LNCaP clone FGC (cell line): Measurements from ENCODE around the gene TFPI.
"Not testable (repeated sequence)": the region's sequence is repeated elsewhere in the genome, so short reads cannot be mapped to it uniquely, and the experiment has no call there.

Source experiments
- DNase-seq: peaks from one replicate; pipeline ENCODE4 v3.0.0-alpha.2; 2011; ENCODE audit warnings: low read depth
- H3K4me3 ChIP-seq: 2 replicates; pipeline ENCODE4 v1.5.1; 2011; ENCODE audit warnings: mild to moderate bottlenecking, low read depth, low read length, control low read depth
- TF ChIP-seq, protein P1 (sequence below): IDR thresholded peaks from 2 replicates; pipeline ENCODE4 v1.5.1; 2012; ENCODE audit warnings: mild to moderate bottlenecking; ENCODE audit not compliant: control insufficient read depth, insufficient read depth; ENCODE audit errors: extremely low read depth

TFPI gene

DNA sequence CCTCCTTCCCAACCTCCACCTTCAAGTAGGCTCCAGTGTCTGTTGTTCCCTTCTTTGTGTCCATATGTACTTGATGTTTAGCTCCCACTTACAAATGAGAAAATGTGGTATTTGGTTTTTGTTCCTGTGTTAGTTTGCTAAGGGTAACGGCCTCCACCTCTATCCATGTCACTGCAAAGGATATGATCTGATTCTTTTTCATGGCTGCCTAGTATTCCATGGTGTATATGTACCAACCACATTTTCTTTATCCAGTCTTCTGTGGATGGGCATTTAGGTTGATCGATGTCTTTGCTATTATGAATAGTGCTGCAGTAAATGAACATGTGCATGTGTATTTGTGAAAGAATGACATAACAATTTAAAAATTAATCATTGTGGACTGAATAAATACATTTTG, 19.5 kb upstream of the TFPI start:
- DNase-seq: no peak
- TF ChIP-seq, protein P1, sequence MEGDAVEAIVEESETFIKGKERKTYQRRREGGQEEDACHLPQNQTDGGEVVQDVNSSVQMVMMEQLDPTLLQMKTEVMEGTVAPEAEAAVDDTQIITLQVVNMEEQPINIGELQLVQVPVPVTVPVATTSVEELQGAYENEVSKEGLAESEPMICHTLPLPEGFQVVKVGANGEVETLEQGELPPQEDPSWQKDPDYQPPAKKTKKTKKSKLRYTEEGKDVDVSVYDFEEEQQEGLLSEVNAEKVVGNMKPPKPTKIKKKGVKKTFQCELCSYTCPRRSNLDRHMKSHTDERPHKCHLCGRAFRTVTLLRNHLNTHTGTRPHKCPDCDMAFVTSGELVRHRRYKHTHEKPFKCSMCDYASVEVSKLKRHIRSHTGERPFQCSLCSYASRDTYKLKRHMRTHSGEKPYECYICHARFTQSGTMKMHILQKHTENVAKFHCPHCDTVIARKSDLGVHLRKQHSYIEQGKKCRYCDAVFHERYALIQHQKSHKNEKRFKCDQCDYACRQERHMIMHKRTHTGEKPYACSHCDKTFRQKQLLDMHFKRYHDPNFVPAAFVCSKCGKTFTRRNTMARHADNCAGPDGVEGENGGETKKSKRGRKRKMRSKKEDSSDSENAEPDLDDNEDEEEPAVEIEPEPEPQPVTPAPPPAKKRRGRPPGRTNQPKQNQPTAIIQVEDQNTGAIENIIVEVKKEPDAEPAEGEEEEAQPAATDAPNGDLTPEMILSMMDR: no peak
- no peak overlapping the region for H3K4me3 ChIP-seq

GRCh38 chr2:187571996-187572395, 17.8 kb upstream of the TFPI start:
- DNase-seq, H3K4me3 ChIP-seq: not testable (repeated sequence)

GRCh38 chr2:187569571-187569970, 15.3 kb upstream of the TFPI start:
- no peak overlapping the region for H3K4me3 ChIP-seq
- TF ChIP-seq, protein P1: no peak
- no peak for DNase-seq

DNA sequence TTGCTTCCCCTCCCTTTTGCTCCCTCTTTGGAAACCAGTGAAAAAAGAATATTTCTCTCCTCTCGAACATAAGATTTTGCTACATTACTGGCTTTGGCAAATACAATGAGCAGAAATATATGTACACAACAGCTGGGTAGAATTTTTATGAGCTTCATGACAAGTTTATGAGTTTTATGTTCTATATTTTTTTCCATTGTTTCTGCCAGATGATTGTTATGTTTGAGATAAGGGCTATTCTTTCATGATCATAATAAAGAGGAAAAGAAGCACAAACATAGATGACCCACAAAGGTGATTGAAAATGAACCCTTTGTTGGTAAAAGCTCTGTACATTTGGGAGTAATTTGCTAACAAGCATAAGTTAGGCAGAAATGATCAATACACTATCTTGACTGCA, 14.8 kb upstream of the TFPI start:
- TF ChIP-seq, protein P1: no peak
- peak; percentile 58 for DNase-seq
- no peak overlapping the region for H3K4me3 ChIP-seq

GRCh38 chr2:187567126-187567525, 12.9 kb upstream of the TFPI start:
- no peak for DNase-seq
- H3K4me3 ChIP-seq: no peak overlapping the region
- TF ChIP-seq, protein P1: no peak

DNA sequence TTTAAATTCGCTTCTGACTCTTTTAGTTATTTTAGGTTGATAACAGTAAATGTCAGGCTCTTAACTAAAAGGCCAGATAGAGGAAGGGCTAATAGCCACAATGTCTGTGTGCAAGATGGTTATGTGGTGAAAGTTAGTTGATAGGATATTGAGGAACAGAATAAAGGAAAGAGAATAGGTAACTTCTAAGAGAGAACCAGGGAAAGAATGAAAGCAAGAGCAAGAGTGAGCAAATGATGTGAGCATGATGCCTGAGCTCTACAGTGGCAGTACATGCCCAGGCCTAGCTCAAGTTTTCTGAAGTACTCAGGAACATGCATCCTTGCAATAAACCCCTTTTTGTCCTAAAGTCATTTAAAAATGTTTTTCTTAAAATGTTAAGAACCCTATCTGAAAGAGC, 12.5 kb upstream of the TFPI start:
- H3K4me3 ChIP-seq: no peak overlapping the region
- TF ChIP-seq, protein P1: no peak
- no peak for DNase-seq

DNA sequence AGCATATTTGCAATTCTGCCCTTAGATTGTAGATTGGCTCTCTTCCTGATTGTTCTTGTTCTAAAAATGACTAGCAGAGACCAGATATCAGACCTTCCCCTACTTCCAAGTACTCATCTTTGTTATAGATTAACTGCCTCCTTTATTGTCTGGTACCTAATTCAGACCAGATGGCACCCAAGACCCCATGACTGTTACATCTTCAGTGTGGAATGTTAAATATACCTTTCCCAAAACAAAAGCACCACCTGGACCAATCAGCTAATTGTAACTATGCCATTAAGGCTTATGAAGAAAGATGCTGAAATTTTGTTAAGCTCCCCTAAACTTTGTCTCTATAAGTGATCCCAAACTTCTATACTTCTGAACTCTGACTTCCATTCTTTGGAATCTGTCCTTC, 12.0 kb upstream of the TFPI start:
- H3K4me3 ChIP-seq: no peak overlapping the region
- TF ChIP-seq, protein P1: no peak
- DNase-seq: no peak

DNA sequence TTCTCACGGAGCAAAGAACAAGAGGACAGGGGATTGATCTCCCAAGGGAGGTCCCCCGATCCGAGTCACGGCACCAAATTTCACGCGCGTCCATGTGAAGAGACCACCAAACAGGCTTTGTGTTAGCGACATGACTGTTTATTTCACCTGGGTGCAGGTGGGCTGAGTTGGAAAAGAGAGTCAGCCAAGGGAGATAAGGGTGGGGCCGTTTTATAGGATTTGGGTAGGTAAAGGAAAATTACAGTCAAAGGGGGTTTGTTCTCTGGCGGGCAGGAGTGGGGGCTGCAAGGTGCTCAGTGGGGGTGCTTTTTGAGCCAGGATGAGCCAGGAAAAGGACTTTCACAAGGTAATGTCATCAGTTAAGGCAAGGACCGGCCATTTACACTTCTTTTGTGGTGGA, 11.4 kb upstream of the TFPI start:
- not testable (repeated sequence) for H3K4me3 ChIP-seq, DNase-seq

DNA sequence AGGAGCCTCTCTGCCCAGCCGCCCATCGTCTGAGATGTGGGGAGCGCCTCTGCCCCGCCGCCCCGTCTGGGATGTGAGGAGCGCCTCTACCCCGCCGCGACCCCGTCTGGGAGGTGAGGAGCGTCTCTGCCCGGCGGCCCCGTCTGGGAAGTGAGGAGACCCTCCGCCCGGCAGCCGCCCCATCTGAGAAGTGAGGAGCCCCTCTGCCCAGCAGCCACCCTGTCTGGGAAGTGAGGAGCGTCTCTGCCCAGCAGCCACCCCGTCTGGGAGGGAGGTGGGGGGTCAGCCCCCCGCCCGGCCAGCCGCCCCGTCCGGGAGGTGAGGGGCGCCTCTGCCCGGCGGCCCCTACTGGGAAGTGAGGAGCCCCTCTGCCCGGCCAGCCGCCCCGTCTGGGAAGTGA, 2.3 kb upstream of the TFPI start:
- not testable (repeated sequence) for DNase-seq

More for the DNA sequence above, 2.3 kb upstream of the TFPI start:
- not testable (repeated sequence) for H3K4me3 ChIP-seq
